ENCODE results near the gene DUSP7.

- TF ChIP-seq CTCF (IDR thresholded peaks at IDR 0.05; ENCODE audit: insufficient read depth, low read length, poor library complexity, severe bottlenecking): no peak
- TF ChIP-seq EZH2phosphoT487 (conservative IDR thresholded peaks at IDR 0.05; ENCODE audit: low read length): no peak
Observed at GRCh38 chr3:52079958-52080357, 23.6 kb upstream of the DUSP7 start.

Measured in SU-DHL-6 (cell line).